HepG2 (cell line): ENCODE data around the gene RPS5. TPM values are rescaled to one million over a fixed set of nuclear protein-coding genes. Genes with fewer than 3 reads are reported as not detected.

Experiments used
- ATF7 ChIP-seq, 2 experiments: fragments of 450-650 bp in 1 of 2; sonication (generic) in 1 of 2; formaldehyde crosslinking in 1 of 2; IDR thresholded peaks; 2 replicates each; pipeline versions ENCODE4 v1.4.0 to v1.6.1; 2016 to 2020; ENCODE audit warnings: antibody characterized with exemption in 1 of 2, mild to moderate bottlenecking in 1 of 2, missing genetic modification reagents in 1 of 2
- ELF4 ChIP-seq: sonication (generic); formaldehyde crosslinking; IDR thresholded peaks from 2 replicates; pipeline ENCODE4 v1.5.0; 2020; ENCODE audit warnings: missing genetic modification reagents, mild to moderate bottlenecking, moderate library complexity, borderline replicate concordance
- FOXJ3 ChIP-seq: sonication (generic); formaldehyde crosslinking; IDR thresholded peaks from 2 replicates; pipeline ENCODE4 v1.4.0; 2020; ENCODE audit warnings: missing genetic modification reagents, mild to moderate bottlenecking, borderline replicate concordance
- FOXP1 ChIP-seq, 2 experiments: fragments of 450-650 bp in 1 of 2; IDR thresholded peaks; 2 replicates each; pipeline ENCODE4 v1.6.1; 2017 to 2018; ENCODE audit warnings: antibody characterized with exemption in 1 of 2
- GTF3A ChIP-seq: sonication (generic); formaldehyde crosslinking; conservative IDR thresholded peaks from 2 replicates; pipeline ENCODE4 v1.4.0; 2020; ENCODE audit warnings: mild to moderate bottlenecking, missing genetic modification reagents
- HNRNPLL ChIP-seq: fragments of 200-400 bp; formaldehyde crosslinking; IDR thresholded peaks from 2 replicates; pipeline ENCODE4 v1.6.1; 2017; ENCODE audit warnings: mild to moderate bottlenecking, low read depth, low read length; ENCODE audit not compliant: poor library complexity, severe bottlenecking
- HOXA5 ChIP-seq: sonication (generic); formaldehyde crosslinking; IDR thresholded peaks from 2 replicates; pipeline ENCODE4 v1.4.0; 2020; ENCODE audit warnings: missing genetic modification reagents
- HOXD1 ChIP-seq: sonication (generic); formaldehyde crosslinking; IDR thresholded peaks from 2 replicates; pipeline ENCODE4 v1.5.0; 2020; ENCODE audit warnings: missing genetic modification reagents
- KAT2B ChIP-seq: fragments of 150-350 bp; IDR thresholded peaks from 2 replicates; pipeline ENCODE4 v1.6.1; 2014; ENCODE audit warnings: low read depth, low read length, borderline replicate concordance
- KAT7 ChIP-seq: IDR thresholded peaks from 2 replicates; pipeline ENCODE4 v1.6.1; 2018; ENCODE audit warnings: borderline replicate concordance, missing compliant biosample characterization
- MTA3 ChIP-seq: sonication (generic); formaldehyde crosslinking; IDR thresholded peaks from 2 replicates; pipeline ENCODE4 v1.4.0; 2020; ENCODE audit warnings: missing genetic modification reagents
- MXI1 ChIP-seq: IDR thresholded peaks from 3 replicates; pipeline ENCODE4 v1.6.1; 2012; ENCODE audit warnings: low read depth, low read length, inconsistent platforms, borderline replicate concordance
- NFIC ChIP-seq: IDR thresholded peaks from 2 replicates; pipeline ENCODE4 v1.6.1; 2012; ENCODE audit warnings: mild to moderate bottlenecking, low read length, inconsistent platforms
- POLR2G ChIP-seq: fragments of 200-400 bp; formaldehyde crosslinking; IDR thresholded peaks from 2 replicates; pipeline ENCODE4 v1.6.1; 2018; ENCODE audit warnings: mild to moderate bottlenecking, low read depth, low read length, moderate library complexity
- RFX3 ChIP-seq: IDR thresholded peaks from 2 replicates; pipeline ENCODE4 v1.6.1; 2016; ENCODE audit warnings: missing biosample characterization, missing genetic modification reagents
- RXRB ChIP-seq: IDR thresholded peaks from 2 replicates; pipeline ENCODE4 v1.6.1; 2016; ENCODE audit warnings: borderline replicate concordance, missing genetic modification reagents, missing compliant biosample characterization
- SIX4 ChIP-seq: sonication (generic); formaldehyde crosslinking; IDR thresholded peaks from 2 replicates; pipeline ENCODE4 v1.4.0; 2020; ENCODE audit warnings: missing genetic modification reagents
- ZNF577 ChIP-seq: sonication (generic); formaldehyde crosslinking; IDR thresholded peaks from 2 replicates; pipeline ENCODE4 v1.4.0; 2020; ENCODE audit warnings: mild to moderate bottlenecking, low read depth, missing genetic modification reagents, borderline replicate concordance
- ZNF746 ChIP-seq: sonication (generic); formaldehyde crosslinking; IDR thresholded peaks from 2 replicates; pipeline ENCODE4 v1.8.0; 2022; ENCODE audit warnings: mild to moderate bottlenecking, missing genetic modification reagents
- ZNF788 ChIP-seq: sonication (generic); formaldehyde crosslinking; IDR thresholded peaks from 2 replicates; pipeline ENCODE4 v1.5.0; 2020; ENCODE audit warnings: mild to moderate bottlenecking, missing genetic modification reagents, borderline replicate concordance
- polyA plus RNA-seq, 8 experiments: library from polyadenylated mRNA; depleted of rRNA in 3 of 8; stranded (reverse) in 7 of 8; unstranded in 1 of 8; fragments of >200 nt; fragmentation: Illumina TruSeq in 4 of 8; extraction: Trizol in 4 of 8; gene quantifications; 2 replicates each; pipeline versions ENCODE4 v1.2.1 to v1.2.3, GENCODE V29; 2011 to 2016; ENCODE audit warnings: low read depth in 4 of 8, missing spikeins in 1 of 8, mixed read lengths in 1 of 8; ENCODE audit not compliant: insufficient read depth in 1 of 8
- total RNA-seq, 5 experiments: library from RNA; depleted of rRNA; stranded (reverse); fragments of >200 nt; fragmentation: Illumina TruSeq; extraction: Trizol; gene quantifications; 2 replicates each; pipeline ENCODE4 v1.2.3, GENCODE V29; 2016; ENCODE audit warnings: low read depth in 1 of 5
- TF ChIP-seq, protein P1 (sequence below): IDR thresholded peaks from 2 replicates; pipeline ENCODE4 v1.6.1; 2016; ENCODE audit warnings: low read depth, borderline replicate concordance
- TF ChIP-seq, protein P2 (sequence below): sonication (generic); formaldehyde crosslinking; IDR thresholded peaks from 2 replicates; pipeline ENCODE4 v1.4.0; 2020; ENCODE audit warnings: missing genetic modification reagents
- TF ChIP-seq, protein P3 (sequence below): sonication (generic); formaldehyde crosslinking; IDR thresholded peaks from 2 replicates; pipeline ENCODE4 v1.5.1; 2020; ENCODE audit warnings: mild to moderate bottlenecking, missing genetic modification reagents, moderate library complexity
- TF ChIP-seq, protein P4 (sequence below): sonication (generic); formaldehyde crosslinking; IDR thresholded peaks from 2 replicates; pipeline ENCODE4 v1.5.0; 2020; ENCODE audit warnings: mild to moderate bottlenecking, missing genetic modification reagents, moderate library complexity

Gene RPS5
- total and polyA plus RNA-seq, 2 of the 13 experiments (the other 11 are each of a cell fraction or from before 2014, with no cell fraction given), result 1,544 to 4,408 TPM

DNA sequence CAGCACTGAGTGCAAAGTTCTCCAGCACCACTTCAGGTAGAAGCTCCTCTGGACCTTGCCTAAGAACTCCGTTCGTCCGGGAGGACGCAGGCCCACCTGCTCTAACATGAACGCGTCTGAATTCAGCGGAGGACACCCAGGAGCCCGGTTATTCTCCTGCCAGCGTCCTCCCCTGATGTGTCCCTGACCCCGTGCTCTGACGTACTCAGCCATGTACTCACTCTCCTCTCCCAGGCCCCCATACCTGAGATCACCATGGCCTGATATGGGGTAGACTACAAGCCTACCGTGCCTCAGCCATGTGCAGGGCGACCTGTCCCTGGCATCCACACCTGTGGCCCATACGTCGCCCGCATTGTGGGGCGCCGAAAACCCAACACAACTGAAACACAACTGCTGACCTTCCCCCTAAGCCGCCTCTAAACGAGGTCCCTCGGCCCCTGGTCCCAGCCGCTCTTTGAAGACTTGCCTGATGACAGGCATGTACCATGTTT, 20.6 kb downstream of the RPS5 start (continued):
- no peak for TF ChIP-seq RFX3 (CRISPR knock-in tag)
- no peak for TF ChIP-seq FOXJ3 (CRISPR knock-in tag)
- no peak for TF ChIP-seq POLR2G
- TF ChIP-seq, protein P1, sequence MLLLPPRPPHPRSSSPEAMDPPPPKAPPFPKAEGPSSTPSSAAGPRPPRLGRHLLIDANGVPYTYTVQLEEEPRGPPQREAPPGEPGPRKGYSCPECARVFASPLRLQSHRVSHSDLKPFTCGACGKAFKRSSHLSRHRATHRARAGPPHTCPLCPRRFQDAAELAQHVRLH (CRISPR knock-in tag), result no peak
- no peak for TF ChIP-seq NFIC
- no peak for TF ChIP-seq HOXD1 (CRISPR knock-in tag)
- TF ChIP-seq HOXA5 (CRISPR knock-in tag), result no peak
- TF ChIP-seq ELF4 (CRISPR knock-in tag), result no peak
- no peak for TF ChIP-seq ZNF577 (CRISPR knock-in tag)
- TF ChIP-seq FOXP1 (IDR thresholded peaks at IDR 0.05), result no peak
- TF ChIP-seq FOXP1 (CRISPR knock-in tag; IDR thresholded peaks at IDR 0.05), result no peak
- TF ChIP-seq ZNF746 (CRISPR knock-in tag), result no peak
- TF ChIP-seq MXI1, result peak; percentile 26; the same call in 1 of the 3 replicates
- no peak for TF ChIP-seq ZNF788 (CRISPR knock-in tag)
- no peak for TF ChIP-seq SIX4 (CRISPR knock-in tag)
- TF ChIP-seq MTA3 (CRISPR knock-in tag), result no peak
- TF ChIP-seq RXRB (CRISPR knock-in tag), result no peak
- no peak for TF ChIP-seq ATF7 (IDR thresholded peaks at IDR 0.05)
- no peak for TF ChIP-seq ATF7 (CRISPR knock-in tag; IDR thresholded peaks at IDR 0.05)
- TF ChIP-seq, protein P2, sequence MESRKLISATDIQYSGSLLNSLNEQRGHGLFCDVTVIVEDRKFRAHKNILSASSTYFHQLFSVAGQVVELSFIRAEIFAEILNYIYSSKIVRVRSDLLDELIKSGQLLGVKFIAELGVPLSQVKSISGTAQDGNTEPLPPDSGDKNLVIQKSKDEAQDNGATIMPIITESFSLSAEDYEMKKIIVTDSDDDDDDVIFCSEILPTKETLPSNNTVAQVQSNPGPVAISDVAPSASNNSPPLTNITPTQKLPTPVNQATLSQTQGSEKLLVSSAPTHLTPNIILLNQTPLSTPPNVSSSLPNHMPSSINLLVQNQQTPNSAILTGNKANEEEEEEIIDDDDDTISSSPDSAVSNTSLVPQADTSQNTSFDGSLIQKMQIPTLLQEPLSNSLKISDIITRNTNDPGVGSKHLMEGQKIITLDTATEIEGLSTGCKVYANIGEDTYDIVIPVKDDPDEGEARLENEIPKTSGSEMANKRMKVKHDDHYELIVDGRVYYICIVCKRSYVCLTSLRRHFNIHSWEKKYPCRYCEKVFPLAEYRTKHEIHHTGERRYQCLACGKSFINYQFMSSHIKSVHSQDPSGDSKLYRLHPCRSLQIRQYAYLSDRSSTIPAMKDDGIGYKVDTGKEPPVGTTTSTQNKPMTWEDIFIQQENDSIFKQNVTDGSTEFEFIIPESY (CRISPR knock-in tag), result no peak
- no peak for TF ChIP-seq GTF3A
- no peak for TF ChIP-seq HNRNPLL
- peak; percentile 50 for TF ChIP-seq KAT7
- TF ChIP-seq, protein P3, sequence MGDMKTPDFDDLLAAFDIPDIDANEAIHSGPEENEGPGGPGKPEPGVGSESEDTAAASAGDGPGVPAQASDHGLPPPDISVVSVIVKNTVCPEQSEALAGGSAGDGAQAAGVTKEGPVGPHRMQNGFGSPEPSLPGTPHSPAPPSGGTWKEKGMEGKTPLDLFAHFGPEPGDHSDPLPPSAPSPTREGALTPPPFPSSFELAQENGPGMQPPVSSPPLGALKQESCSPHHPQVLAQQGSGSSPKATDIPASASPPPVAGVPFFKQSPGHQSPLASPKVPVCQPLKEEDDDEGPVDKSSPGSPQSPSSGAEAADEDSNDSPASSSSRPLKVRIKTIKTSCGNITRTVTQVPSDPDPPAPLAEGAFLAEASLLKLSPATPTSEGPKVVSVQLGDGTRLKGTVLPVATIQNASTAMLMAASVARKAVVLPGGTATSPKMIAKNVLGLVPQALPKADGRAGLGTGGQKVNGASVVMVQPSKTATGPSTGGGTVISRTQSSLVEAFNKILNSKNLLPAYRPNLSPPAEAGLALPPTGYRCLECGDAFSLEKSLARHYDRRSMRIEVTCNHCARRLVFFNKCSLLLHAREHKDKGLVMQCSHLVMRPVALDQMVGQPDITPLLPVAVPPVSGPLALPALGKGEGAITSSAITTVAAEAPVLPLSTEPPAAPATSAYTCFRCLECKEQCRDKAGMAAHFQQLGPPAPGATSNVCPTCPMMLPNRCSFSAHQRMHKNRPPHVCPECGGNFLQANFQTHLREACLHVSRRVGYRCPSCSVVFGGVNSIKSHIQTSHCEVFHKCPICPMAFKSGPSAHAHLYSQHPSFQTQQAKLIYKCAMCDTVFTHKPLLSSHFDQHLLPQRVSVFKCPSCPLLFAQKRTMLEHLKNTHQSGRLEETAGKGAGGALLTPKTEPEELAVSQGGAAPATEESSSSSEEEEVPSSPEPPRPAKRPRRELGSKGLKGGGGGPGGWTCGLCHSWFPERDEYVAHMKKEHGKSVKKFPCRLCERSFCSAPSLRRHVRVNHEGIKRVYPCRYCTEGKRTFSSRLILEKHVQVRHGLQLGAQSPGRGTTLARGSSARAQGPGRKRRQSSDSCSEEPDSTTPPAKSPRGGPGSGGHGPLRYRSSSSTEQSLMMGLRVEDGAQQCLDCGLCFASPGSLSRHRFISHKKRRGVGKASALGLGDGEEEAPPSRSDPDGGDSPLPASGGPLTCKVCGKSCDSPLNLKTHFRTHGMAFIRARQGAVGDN, result peak; percentile 63
- TF ChIP-seq KAT2B, result no peak
- TF ChIP-seq, protein P4, sequence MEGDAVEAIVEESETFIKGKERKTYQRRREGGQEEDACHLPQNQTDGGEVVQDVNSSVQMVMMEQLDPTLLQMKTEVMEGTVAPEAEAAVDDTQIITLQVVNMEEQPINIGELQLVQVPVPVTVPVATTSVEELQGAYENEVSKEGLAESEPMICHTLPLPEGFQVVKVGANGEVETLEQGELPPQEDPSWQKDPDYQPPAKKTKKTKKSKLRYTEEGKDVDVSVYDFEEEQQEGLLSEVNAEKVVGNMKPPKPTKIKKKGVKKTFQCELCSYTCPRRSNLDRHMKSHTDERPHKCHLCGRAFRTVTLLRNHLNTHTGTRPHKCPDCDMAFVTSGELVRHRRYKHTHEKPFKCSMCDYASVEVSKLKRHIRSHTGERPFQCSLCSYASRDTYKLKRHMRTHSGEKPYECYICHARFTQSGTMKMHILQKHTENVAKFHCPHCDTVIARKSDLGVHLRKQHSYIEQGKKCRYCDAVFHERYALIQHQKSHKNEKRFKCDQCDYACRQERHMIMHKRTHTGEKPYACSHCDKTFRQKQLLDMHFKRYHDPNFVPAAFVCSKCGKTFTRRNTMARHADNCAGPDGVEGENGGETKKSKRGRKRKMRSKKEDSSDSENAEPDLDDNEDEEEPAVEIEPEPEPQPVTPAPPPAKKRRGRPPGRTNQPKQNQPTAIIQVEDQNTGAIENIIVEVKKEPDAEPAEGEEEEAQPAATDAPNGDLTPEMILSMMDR (CRISPR knock-in tag), result no peak
